ENCODE results near the gene KRTAP5-5.
"Not testable (repeated sequence)": the region's sequence is repeated elsewhere in the genome, so short reads cannot be mapped to it uniquely, and the experiment has no call there.

KRTAP5-5 gene

GRCh38 chr11:1598406-1598805, 31.2 kb upstream of the KRTAP5-5 start:
- POLR2A ChIA-PET; DNase-seq; H3K36me3 ChIP-seq (ENCODE audit: control insufficient read depth in 4 of 4, insufficient read depth in 4 of 4, low read length in 3 of 4); H3K4me3 ChIP-seq (ENCODE audit: control insufficient read depth in 1 of 7, extremely low read depth in 1 of 7, insufficient read depth in 4 of 7, low read depth in 2 of 7, low read length in 6 of 7); H3K4me1 ChIP-seq (ENCODE audit: control extremely low read depth in 1 of 4, control insufficient read depth in 4 of 4, insufficient read depth in 4 of 4, low read length in 3 of 4); H3K9me3 ChIP-seq (ENCODE audit: control extremely low read depth in 1 of 5, control insufficient read depth in 4 of 5, insufficient read depth in 2 of 5, low read depth in 1 of 5, low read length in 4 of 5); H3K27ac ChIP-seq (ENCODE audit: insufficient read depth in 1 of 2, low read depth in 1 of 2, low read length in 2 of 2, poor library complexity in 1 of 2, severe bottlenecking in 2 of 2): not testable (repeated sequence)
- peaks cover 4 to 76% (median 15%) of the 10 kb centered on the region in 5 experiments for H3K27me3 ChIP-seq (replicated peaks in 2 of 5; ENCODE audit: control insufficient read depth in 4 of 5, insufficient read depth in 5 of 5, low read length in 4 of 5)
- 80% methylated on average over 1 of the region's 3 CpGs for WGBS (ENCODE audit: insufficient coverage)
- CTCF ChIA-PET: interaction anchor here (1.1 kb wide), 1 partner anchor 21 kb away, joined by 3 read pairs; no protein-coding TSS in a partner anchor

DNA sequence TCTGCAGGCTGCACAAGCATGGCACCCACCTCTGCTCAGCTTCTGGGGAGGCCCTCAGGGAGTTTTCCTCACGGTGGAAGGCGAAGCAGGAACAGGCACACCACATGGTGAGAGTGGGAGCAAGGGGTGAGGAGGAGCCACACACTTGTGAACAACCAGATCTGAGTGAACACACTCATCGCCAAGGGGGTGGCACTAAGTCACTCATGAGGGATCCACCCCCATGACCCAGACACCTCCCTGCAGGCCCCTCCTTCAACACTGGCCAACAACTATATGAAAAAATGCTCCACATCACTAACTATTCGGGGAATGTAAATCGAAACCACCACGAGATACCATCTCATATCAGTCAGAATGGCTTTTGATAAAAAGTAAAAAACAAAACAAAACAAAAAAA, 30.8 kb upstream of the KRTAP5-5 start:
- Histone ChIP-seq H3K27me3 (replicated peaks in 2 of 5; ENCODE audit: control insufficient read depth in 4 of 5, insufficient read depth in 5 of 5, low read length in 4 of 5) (peaks cover 4 to 72% (median 14%) of the 10 kb centered on the region in 5 experiments), H3K4me3 (ENCODE audit: control insufficient read depth in 1 of 7, extremely low read depth in 1 of 7, insufficient read depth in 4 of 7, low read depth in 2 of 7, low read length in 6 of 7) (no peak overlapping the region), H3K36me3 (ENCODE audit: control insufficient read depth in 4 of 4, insufficient read depth in 4 of 4, low read length in 3 of 4) (no peaks in the 10 kb centered on the region), H3K4me1 (ENCODE audit: control extremely low read depth in 1 of 4, control insufficient read depth in 4 of 4, insufficient read depth in 4 of 4, low read length in 3 of 4) (no peaks in the 10 kb centered on the region), H3K9me3 (ENCODE audit: control extremely low read depth in 1 of 5, control insufficient read depth in 4 of 5, insufficient read depth in 2 of 5, low read depth in 1 of 5, low read length in 4 of 5) (peaks cover 0 to 2% (median 0%) of the 10 kb centered on the region in 5 experiments), H3K27ac (ENCODE audit: insufficient read depth in 1 of 2, low read depth in 1 of 2, low read length in 2 of 2, poor library complexity in 1 of 2, severe bottlenecking in 2 of 2) (no peak overlapping the region)
- CTCF ChIA-PET: interaction anchor here (0.7 kb wide), 2 partner anchors 21 to 23 kb away, joined by 3 read pairs; no protein-coding TSS in a partner anchor
- POLR2A ChIA-PET: no interaction called here
- no CpG with 5 or more reads among the region's 6 CpGs for WGBS (ENCODE audit: insufficient coverage)
- no peak for DNase-seq

- Histone ChIP-seq H3K4me1 (ENCODE audit: control extremely low read depth in 1 of 4, control insufficient read depth in 4 of 4, insufficient read depth in 4 of 4, low read length in 3 of 4) (no peaks in the 10 kb centered on the region), H3K9me3 (ENCODE audit: control extremely low read depth in 1 of 5, control insufficient read depth in 4 of 5, insufficient read depth in 2 of 5, low read depth in 1 of 5, low read length in 4 of 5) (peaks cover 0 to 2% (median 0%) of the 10 kb centered on the region in 5 experiments), H3K4me3 (ENCODE audit: control insufficient read depth in 1 of 7, extremely low read depth in 1 of 7, insufficient read depth in 4 of 7, low read depth in 2 of 7, low read length in 6 of 7) (no peak overlapping the region), H3K27me3 (replicated peaks in 2 of 5; ENCODE audit: control insufficient read depth in 4 of 5, insufficient read depth in 5 of 5, low read length in 4 of 5) (peaks cover 4 to 69% (median 14%) of the 10 kb centered on the region in 5 experiments), H3K27ac (ENCODE audit: insufficient read depth in 1 of 2, low read depth in 1 of 2, low read length in 2 of 2, poor library complexity in 1 of 2, severe bottlenecking in 2 of 2) (no peak overlapping the region), H3K36me3 (ENCODE audit: control insufficient read depth in 4 of 4, insufficient read depth in 4 of 4, low read length in 3 of 4) (no peaks in the 10 kb centered on the region)
- ChIA-PET POLR2A (interaction anchor here (0.5 to 0.6 kb wide), 2 partner anchors 209 to 650 kb away, joined by 3 read pairs; no protein-coding TSS in a partner anchor), CTCF (no interaction called here)
- DNase-seq: no peak
- WGBS (ENCODE audit: insufficient coverage): 100% methylated on average over 1 of the region's 5 CpGs
Measured at GRCh38 chr11:1600626-1601025, 28.9 kb upstream of the KRTAP5-5 start.

DNA sequence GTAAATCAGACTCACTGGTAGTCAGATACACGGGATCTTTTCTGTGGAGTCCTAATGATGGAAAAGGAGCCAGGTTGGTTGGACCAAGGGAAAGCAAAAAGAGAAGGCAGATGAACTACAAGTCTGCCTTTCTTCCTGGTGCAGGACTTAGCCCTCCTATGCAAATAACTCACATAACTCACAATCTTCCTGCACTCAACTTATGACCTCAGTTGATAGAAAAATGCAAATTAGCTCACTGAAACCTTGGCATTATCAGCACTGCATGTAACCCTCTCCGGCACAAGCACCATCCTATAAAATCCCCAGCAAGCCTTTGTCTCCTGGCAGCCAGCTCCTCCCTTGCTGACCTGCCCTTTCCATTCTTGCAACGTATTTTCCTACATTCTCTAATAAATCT, 27.9 kb upstream of the KRTAP5-5 start:
- CTCF ChIA-PET; DNase-seq; POLR2A ChIA-PET; H3K36me3 ChIP-seq (ENCODE audit: control insufficient read depth in 4 of 4, insufficient read depth in 4 of 4, low read length in 3 of 4); H3K27ac ChIP-seq (ENCODE audit: insufficient read depth in 1 of 2, low read depth in 1 of 2, low read length in 2 of 2, poor library complexity in 1 of 2, severe bottlenecking in 2 of 2); H3K9me3 ChIP-seq (ENCODE audit: control extremely low read depth in 1 of 5, control insufficient read depth in 4 of 5, insufficient read depth in 2 of 5, low read depth in 1 of 5, low read length in 4 of 5); H3K4me3 ChIP-seq (ENCODE audit: control insufficient read depth in 1 of 7, extremely low read depth in 1 of 7, insufficient read depth in 4 of 7, low read depth in 2 of 7, low read length in 6 of 7); H3K4me1 ChIP-seq (ENCODE audit: control extremely low read depth in 1 of 4, control insufficient read depth in 4 of 4, insufficient read depth in 4 of 4, low read length in 3 of 4): not testable (repeated sequence)
- H3K27me3 ChIP-seq (replicated peaks in 2 of 5; ENCODE audit: control insufficient read depth in 4 of 5, insufficient read depth in 5 of 5, low read length in 4 of 5): peaks cover 4 to 64% (median 15%) of the 10 kb centered on the region in 5 experiments
- WGBS (ENCODE audit: insufficient coverage): 88% methylated on average over 1 of the region's 3 CpGs

- Histone ChIP-seq H3K4me3 (ENCODE audit: control insufficient read depth in 1 of 7, extremely low read depth in 1 of 7, insufficient read depth in 4 of 7, low read depth in 2 of 7, low read length in 6 of 7) (no peak overlapping the region), H3K9me3 (ENCODE audit: control extremely low read depth in 1 of 5, control insufficient read depth in 4 of 5, insufficient read depth in 2 of 5, low read depth in 1 of 5, low read length in 4 of 5) (peaks cover 0 to 2% (median 0%) of the 10 kb centered on the region in 5 experiments), H3K36me3 (ENCODE audit: control insufficient read depth in 4 of 4, insufficient read depth in 4 of 4, low read length in 3 of 4) (no peaks in the 10 kb centered on the region), H3K27me3 (replicated peaks in 2 of 5; ENCODE audit: control insufficient read depth in 4 of 5, insufficient read depth in 5 of 5, low read length in 4 of 5) (peaks cover 4 to 65% (median 10%) of the 10 kb centered on the region in 5 experiments), H3K4me1 (ENCODE audit: control extremely low read depth in 1 of 4, control insufficient read depth in 4 of 4, insufficient read depth in 4 of 4, low read length in 3 of 4) (no peaks in the 10 kb centered on the region), H3K27ac (ENCODE audit: insufficient read depth in 1 of 2, low read depth in 1 of 2, low read length in 2 of 2, poor library complexity in 1 of 2, severe bottlenecking in 2 of 2) (no peak overlapping the region)
- CTCF ChIA-PET: no interaction called here
- WGBS (ENCODE audit: insufficient coverage): 83% methylated on average over 1 of the region's 1 CpG
- no peak for DNase-seq
- POLR2A ChIA-PET: no interaction called here
Measured at GRCh38 chr11:1603629-1604028, 25.9 kb upstream of the KRTAP5-5 start.

GRCh38 chr11:1604181-1604580, 25.4 kb upstream of the KRTAP5-5 start:
- ChIA-PET CTCF (no interaction called here), POLR2A (no interaction called here)
- Histone ChIP-seq H3K36me3 (ENCODE audit: control insufficient read depth in 4 of 4, insufficient read depth in 4 of 4, low read length in 3 of 4) (no peaks in the 10 kb centered on the region), H3K27me3 (replicated peaks in 2 of 5; ENCODE audit: control insufficient read depth in 4 of 5, insufficient read depth in 5 of 5, low read length in 4 of 5) (peaks cover 4 to 60% (median 10%) of the 10 kb centered on the region in 5 experiments), H3K9me3 (ENCODE audit: control extremely low read depth in 1 of 5, control insufficient read depth in 4 of 5, insufficient read depth in 2 of 5, low read depth in 1 of 5, low read length in 4 of 5) (peaks cover 0 to 2% (median 0%) of the 10 kb centered on the region in 5 experiments), H3K4me1 (ENCODE audit: control extremely low read depth in 1 of 4, control insufficient read depth in 4 of 4, insufficient read depth in 4 of 4, low read length in 3 of 4) (no peaks in the 10 kb centered on the region), H3K27ac (ENCODE audit: insufficient read depth in 1 of 2, low read depth in 1 of 2, low read length in 2 of 2, poor library complexity in 1 of 2, severe bottlenecking in 2 of 2) (no peak overlapping the region), H3K4me3 (ENCODE audit: control insufficient read depth in 1 of 7, extremely low read depth in 1 of 7, insufficient read depth in 4 of 7, low read depth in 2 of 7, low read length in 6 of 7) (no peak overlapping the region)
- WGBS (ENCODE audit: insufficient coverage): 96% methylated on average over 11 of the region's 11 CpGs
- DNase-seq: no peak

DNA sequence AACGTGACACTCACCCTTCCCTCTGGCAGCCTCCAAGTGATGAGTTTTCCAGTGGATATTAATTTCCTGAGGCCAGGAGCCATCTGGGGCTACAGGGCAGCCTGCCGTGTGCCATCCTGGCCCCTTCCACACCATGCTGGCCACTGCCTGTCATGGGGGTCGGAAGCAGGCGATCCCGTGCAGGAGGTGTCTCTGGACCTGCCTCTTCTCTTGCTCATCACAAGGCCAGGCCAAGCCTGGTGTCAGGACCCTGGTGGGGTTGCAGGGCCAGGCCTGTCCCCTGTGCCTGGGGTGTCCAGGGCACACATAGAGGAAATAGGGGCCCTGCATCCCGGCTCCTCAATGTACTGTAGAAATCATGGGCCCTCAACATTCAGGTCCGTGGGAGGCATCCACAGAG, 24.9 kb upstream of the KRTAP5-5 start:
- Histone ChIP-seq H3K9me3 (ENCODE audit: control extremely low read depth in 1 of 5, control insufficient read depth in 4 of 5, insufficient read depth in 2 of 5, low read depth in 1 of 5, low read length in 4 of 5) (no peaks in the 10 kb centered on the region), H3K27ac (ENCODE audit: insufficient read depth in 1 of 2, low read depth in 1 of 2, low read length in 2 of 2, poor library complexity in 1 of 2, severe bottlenecking in 2 of 2) (no peak overlapping the region), H3K36me3 (ENCODE audit: control insufficient read depth in 4 of 4, insufficient read depth in 4 of 4, low read length in 3 of 4) (no peaks in the 10 kb centered on the region), H3K27me3 (replicated peaks in 2 of 5; ENCODE audit: control insufficient read depth in 4 of 5, insufficient read depth in 5 of 5, low read length in 4 of 5) (peaks cover 4 to 55% (median 10%) of the 10 kb centered on the region in 5 experiments), H3K4me3 (ENCODE audit: control insufficient read depth in 1 of 7, extremely low read depth in 1 of 7, insufficient read depth in 4 of 7, low read depth in 2 of 7, low read length in 6 of 7) (no peak overlapping the region), H3K4me1 (ENCODE audit: control extremely low read depth in 1 of 4, control insufficient read depth in 4 of 4, insufficient read depth in 4 of 4, low read length in 3 of 4) (no peaks in the 10 kb centered on the region)
- 97% methylated on average over 7 of the region's 7 CpGs for WGBS (ENCODE audit: insufficient coverage)
- ChIA-PET CTCF (no interaction called here), POLR2A (no interaction called here)
- DNase-seq: no peak

Measured in common myeloid progenitor, CD34-positive (primary cell).